Bronchial epithelial cell (primary cell): ENCODE measurements around the gene CETN1. TPM values are rescaled to one million over a fixed set of nuclear protein-coding genes. Genes with fewer than 3 reads are reported as not detected.

ENCODE experiments used
- DNase-seq: peaks from one replicate; pipeline ENCODE4 v3.0.0-alpha.2; 2010; ENCODE audit warnings: low read depth
- FAIRE-seq: peaks from 2 replicates; lab custom pipeline; 2011; peaks lifted over from hg19 to GRCh38; lab: Jason Lieb, UNC
- H3K27me3 ChIP-seq: 2 replicates; pipeline ENCODE4 v1.5.1; 2011; ENCODE audit warnings: low read length; ENCODE audit not compliant: control insufficient read depth, insufficient read depth
- H3K36me3 ChIP-seq: 2 replicates; pipeline ENCODE4 v1.5.1; 2011; ENCODE audit warnings: low read length; ENCODE audit not compliant: control insufficient read depth, insufficient read depth
- H3K4me3 ChIP-seq: 2 replicates; pipeline ENCODE4 v1.5.1; 2011; ENCODE audit warnings: mild to moderate bottlenecking, low read depth, low read length, control low read depth
- CTCF ChIP-seq: IDR thresholded peaks from 2 replicates; pipeline ENCODE4 v1.5.1; 2011; ENCODE audit warnings: mild to moderate bottlenecking, moderate library complexity, low read length, control low read depth, inconsistent platforms; ENCODE audit not compliant: insufficient read depth, severe bottlenecking
- total RNA-seq: library from RNA; depleted of rRNA; stranded (reverse); fragments of >200 nt; gene quantifications from 2 replicates; pipeline ENCODE4 v1.2.1, GENCODE V29; 2014

Gene CETN1
- total RNA-seq, result not detected in 2 replicates

GRCh38 chr18:580154-580553, at the start of gene CETN1:
Gene CETN1 (plus strand): TSS chr18:580380. CDS start chr18:580409, 29 bp downstream.
- DNase-seq, result no peak
- no peak for FAIRE-seq
- no peaks in the 10 kb centered on the region for H3K27me3 ChIP-seq

GRCh38 chr18:532018-532417, 48.2 kb upstream of the CETN1 start:
- TF ChIP-seq CTCF, result no peak
- FAIRE-seq, result no peak
- peak; percentile 36 for DNase-seq
- Histone ChIP-seq H3K36me3 (no peaks in the 10 kb centered on the region), H3K4me3 (no peak overlapping the region), H3K27me3 (no peaks in the 10 kb centered on the region)

More at GRCh38 chr18:580154-580553, at the start of gene CETN1:
- H3K4me3 ChIP-seq, result no peak within 1 kb of the TSS
- no peaks in the 10 kb centered on the region for H3K36me3 ChIP-seq
- TF ChIP-seq CTCF, result no peak

GRCh38 chr18:532632-533031, 47.5 kb upstream of the CETN1 start:
- no peak for FAIRE-seq
- TF ChIP-seq CTCF, result no peak
- DNase-seq, result no peak
- Histone ChIP-seq H3K4me3 (no peak overlapping the region), H3K36me3 (no peaks in the 10 kb centered on the region), H3K27me3 (no peaks in the 10 kb centered on the region)

GRCh38 chr18:533995-534601, 46.1 kb upstream of the CETN1 start:
- DNase-seq, result no peak
- no peak for FAIRE-seq
- Histone ChIP-seq H3K27me3 (no peaks in the 10 kb centered on the region), H3K36me3 (no peaks in the 10 kb centered on the region), H3K4me3 (no peak overlapping the region)
- no peak for TF ChIP-seq CTCF

- no peaks in the 10 kb centered on the region for H3K27me3 ChIP-seq
- no peak for FAIRE-seq
- no peaks in the 10 kb centered on the region for H3K36me3 ChIP-seq
- no peak for DNase-seq
- H3K4me3 ChIP-seq, result no peak overlapping the region
- TF ChIP-seq CTCF, result no peak
Observed at GRCh38 chr18:543447-544078, 36.6 kb upstream of the CETN1 start.
